ENCODE data around the gene GYG1. TPM values are rescaled to one million over a fixed set of nuclear protein-coding genes. Genes with fewer than 3 reads are reported as not detected.

Gene GYG1
- polyA plus RNA-seq, 1 donor from 2014 or later = 2.4 TPM

DNA sequence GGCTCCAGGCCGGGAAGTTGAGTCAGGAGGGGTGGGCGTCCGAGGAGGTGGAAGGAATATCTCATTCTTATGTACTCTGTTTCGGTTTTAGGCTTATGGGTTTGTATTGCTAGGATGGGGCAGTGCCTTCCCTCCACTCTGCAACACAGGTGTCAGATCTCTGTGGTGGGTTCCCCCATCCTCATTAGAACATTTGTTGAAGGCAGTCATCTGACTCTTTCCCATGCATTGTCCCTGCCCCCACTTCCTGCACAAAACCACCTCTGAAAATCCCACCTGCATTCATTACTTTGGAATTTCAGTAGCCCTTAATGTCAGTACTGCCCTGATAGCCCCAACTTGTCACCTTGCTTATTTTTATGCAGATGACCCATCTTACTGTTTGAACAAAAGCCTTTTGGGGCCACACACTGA is 29.5 kb downstream of the GYG1 start:
- Histone ChIP-seq H3K4me2 (ENCODE audit: low read length) (no peak overlapping the region), H2AFZ (ENCODE audit: low read depth, low read length) (no peak overlapping the region), H3K79me2 (replicated peaks; ENCODE audit: insufficient read depth, low read length) (no peaks in the 10 kb centered on the region), H3K4me3 (ENCODE audit: low read length) (no peak overlapping the region), H3K36me3 (ENCODE audit: insufficient read depth, low read length) (peaks cover 4% of the 10 kb centered on the region), H3K27ac (ENCODE audit: low read length) (no peak overlapping the region), H3K9me3 (ENCODE audit: low read length) (no peaks in the 10 kb centered on the region), H3F3A (ENCODE audit: insufficient read depth, low read length, poor library complexity, severe bottlenecking) (no peaks in the 10 kb centered on the region), H3K9me2 (ENCODE audit: insufficient read depth, low read length) (no peaks in the 10 kb centered on the region), H3K27me3 (ENCODE audit: insufficient read depth, low read depth, low read length) (no peaks in the 10 kb centered on the region), H4K20me1 (ENCODE audit: insufficient read depth) (no peaks in the 10 kb centered on the region), H3K9ac (ENCODE audit: low read length) (no peak overlapping the region)
- TF ChIP-seq, protein P1, sequence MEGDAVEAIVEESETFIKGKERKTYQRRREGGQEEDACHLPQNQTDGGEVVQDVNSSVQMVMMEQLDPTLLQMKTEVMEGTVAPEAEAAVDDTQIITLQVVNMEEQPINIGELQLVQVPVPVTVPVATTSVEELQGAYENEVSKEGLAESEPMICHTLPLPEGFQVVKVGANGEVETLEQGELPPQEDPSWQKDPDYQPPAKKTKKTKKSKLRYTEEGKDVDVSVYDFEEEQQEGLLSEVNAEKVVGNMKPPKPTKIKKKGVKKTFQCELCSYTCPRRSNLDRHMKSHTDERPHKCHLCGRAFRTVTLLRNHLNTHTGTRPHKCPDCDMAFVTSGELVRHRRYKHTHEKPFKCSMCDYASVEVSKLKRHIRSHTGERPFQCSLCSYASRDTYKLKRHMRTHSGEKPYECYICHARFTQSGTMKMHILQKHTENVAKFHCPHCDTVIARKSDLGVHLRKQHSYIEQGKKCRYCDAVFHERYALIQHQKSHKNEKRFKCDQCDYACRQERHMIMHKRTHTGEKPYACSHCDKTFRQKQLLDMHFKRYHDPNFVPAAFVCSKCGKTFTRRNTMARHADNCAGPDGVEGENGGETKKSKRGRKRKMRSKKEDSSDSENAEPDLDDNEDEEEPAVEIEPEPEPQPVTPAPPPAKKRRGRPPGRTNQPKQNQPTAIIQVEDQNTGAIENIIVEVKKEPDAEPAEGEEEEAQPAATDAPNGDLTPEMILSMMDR (IDR thresholded peaks at IDR 0.05; ENCODE audit: poor library complexity, severe bottlenecking) = no peak
- no peak for TF ChIP-seq EZH2 (IDR thresholded peaks at IDR 0.05; ENCODE audit: borderline replicate concordance, insufficient read depth, low read length, poor library complexity, severe bottlenecking)

- Histone ChIP-seq H3K4me3 (ENCODE audit: low read length) (no peak overlapping the region), H4K20me1 (ENCODE audit: insufficient read depth) (no peaks in the 10 kb centered on the region), H3K9me3 (ENCODE audit: low read length) (no peaks in the 10 kb centered on the region), H3K27ac (ENCODE audit: low read length) (no peak overlapping the region), H3K4me2 (ENCODE audit: low read length) (no peak overlapping the region), H3K9ac (ENCODE audit: low read length) (no peak overlapping the region), H3K36me3 (ENCODE audit: insufficient read depth, low read length) (peaks cover 4% of the 10 kb centered on the region), H2AFZ (ENCODE audit: low read depth, low read length) (no peak overlapping the region), H3K27me3 (ENCODE audit: insufficient read depth, low read depth, low read length) (no peaks in the 10 kb centered on the region), H3K9me2 (ENCODE audit: insufficient read depth, low read length) (no peaks in the 10 kb centered on the region), H3F3A (ENCODE audit: insufficient read depth, low read length, poor library complexity, severe bottlenecking) (no peaks in the 10 kb centered on the region), H3K79me2 (replicated peaks; ENCODE audit: insufficient read depth, low read length) (no peaks in the 10 kb centered on the region)
- TF ChIP-seq SMC3 (conservative IDR thresholded peaks at IDR 0.05; ENCODE audit: poor library complexity) = no peak
- TF ChIP-seq EP300 (conservative IDR thresholded peaks at IDR 0.05; ENCODE audit: poor library complexity, severe bottlenecking) = no peak
- TF ChIP-seq MXI1 (conservative IDR thresholded peaks at IDR 0.05; ENCODE audit: poor library complexity, severe bottlenecking) = no peak
- TF ChIP-seq, protein P1 (IDR thresholded peaks at IDR 0.05; ENCODE audit: poor library complexity, severe bottlenecking) = no peak
- TF ChIP-seq TAF1 (IDR thresholded peaks at IDR 0.05; ENCODE audit: low read depth) = no peak
- TF ChIP-seq, protein P2, sequence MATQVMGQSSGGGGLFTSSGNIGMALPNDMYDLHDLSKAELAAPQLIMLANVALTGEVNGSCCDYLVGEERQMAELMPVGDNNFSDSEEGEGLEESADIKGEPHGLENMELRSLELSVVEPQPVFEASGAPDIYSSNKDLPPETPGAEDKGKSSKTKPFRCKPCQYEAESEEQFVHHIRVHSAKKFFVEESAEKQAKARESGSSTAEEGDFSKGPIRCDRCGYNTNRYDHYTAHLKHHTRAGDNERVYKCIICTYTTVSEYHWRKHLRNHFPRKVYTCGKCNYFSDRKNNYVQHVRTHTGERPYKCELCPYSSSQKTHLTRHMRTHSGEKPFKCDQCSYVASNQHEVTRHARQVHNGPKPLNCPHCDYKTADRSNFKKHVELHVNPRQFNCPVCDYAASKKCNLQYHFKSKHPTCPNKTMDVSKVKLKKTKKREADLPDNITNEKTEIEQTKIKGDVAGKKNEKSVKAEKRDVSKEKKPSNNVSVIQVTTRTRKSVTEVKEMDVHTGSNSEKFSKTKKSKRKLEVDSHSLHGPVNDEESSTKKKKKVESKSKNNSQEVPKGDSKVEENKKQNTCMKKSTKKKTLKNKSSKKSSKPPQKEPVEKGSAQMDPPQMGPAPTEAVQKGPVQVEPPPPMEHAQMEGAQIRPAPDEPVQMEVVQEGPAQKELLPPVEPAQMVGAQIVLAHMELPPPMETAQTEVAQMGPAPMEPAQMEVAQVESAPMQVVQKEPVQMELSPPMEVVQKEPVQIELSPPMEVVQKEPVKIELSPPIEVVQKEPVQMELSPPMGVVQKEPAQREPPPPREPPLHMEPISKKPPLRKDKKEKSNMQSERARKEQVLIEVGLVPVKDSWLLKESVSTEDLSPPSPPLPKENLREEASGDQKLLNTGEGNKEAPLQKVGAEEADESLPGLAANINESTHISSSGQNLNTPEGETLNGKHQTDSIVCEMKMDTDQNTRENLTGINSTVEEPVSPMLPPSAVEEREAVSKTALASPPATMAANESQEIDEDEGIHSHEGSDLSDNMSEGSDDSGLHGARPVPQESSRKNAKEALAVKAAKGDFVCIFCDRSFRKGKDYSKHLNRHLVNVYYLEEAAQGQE (IDR thresholded peaks at IDR 0.05; ENCODE audit: borderline replicate concordance) = no peak
- no peak for TF ChIP-seq POLR2AphosphoS5 (IDR thresholded peaks at IDR 0.05)
- no peak for TF ChIP-seq RAD21 (conservative IDR thresholded peaks at IDR 0.05)
- no peak for TF ChIP-seq EZH2 (IDR thresholded peaks at IDR 0.05; ENCODE audit: borderline replicate concordance, insufficient read depth, low read length, poor library complexity, severe bottlenecking)
Measured at GRCh38 chr3:149021830-149022229, 30.5 kb downstream of the GYG1 start.

Data from neural cell (in vitro differentiated cells).